OCI-LY7 (cell line): ENCODE data around the gene CYBB.

Experiments
- CTCF ChIP-seq: fragments of 200-600 bp; sonication (generic); conservative IDR thresholded peaks from 2 replicates; pipeline ENCODE4 v1.5.1; 2014; ENCODE audit warnings: mild to moderate bottlenecking, antibody characterized with exemption, low read length, moderate library complexity, mixed read lengths
- EZH2phosphoT487 ChIP-seq: fragments of 200-600 bp; sonication (generic); IDR thresholded peaks from 2 replicates; pipeline ENCODE4 v1.6.1; 2018; ENCODE audit warnings: low read depth, borderline replicate concordance, mild to moderate bottlenecking, mixed run types, antibody characterized with exemption, low read length, moderate library complexity, mixed read lengths

GRCh38 chrX:37802028-37802427 lies 22.2 kb downstream of the CYBB start:
- TF ChIP-seq CTCF: no peak
- no peak for TF ChIP-seq EZH2phosphoT487
